K562 (cell line): Measurements from ENCODE around the gene PMM1. TPM values are rescaled to one million over a fixed set of nuclear protein-coding genes. Genes with fewer than 3 reads are reported as not detected.

ENCODE experiments used
- BHLHE40 ChIP-seq: IDR thresholded peaks from 2 replicates; pipeline ENCODE4 v1.6.1; 2011; ENCODE audit warnings: low read length, improper control_type of control experiment
- GTF2E2 ChIP-seq: fragments of 200-800 bp; sonication (Bioruptor generic); IDR thresholded peaks from 2 replicates; pipeline ENCODE4 v1.6.1; 2016; ENCODE audit warnings: missing genetic modification characterization, missing compliant biosample characterization
- KLF6 ChIP-seq: fragments of 250-450 bp; sonication (Bioruptor Pico); IDR thresholded peaks from 2 replicates; pipeline ENCODE4 v1.4.0; 2020; ENCODE audit warnings: mild to moderate bottlenecking, moderate library complexity, borderline replicate concordance
- LCOR ChIP-seq: sonication (generic); formaldehyde crosslinking; IDR thresholded peaks from 2 replicates; pipeline ENCODE4 v1.8.0; 2022; ENCODE audit warnings: mild to moderate bottlenecking, missing genetic modification reagents
- MAFK ChIP-seq: IDR thresholded peaks from 2 replicates; pipeline ENCODE4 v1.6.1; 2011; ENCODE audit warnings: low read length, improper control_type of control experiment
- NFYB ChIP-seq: IDR thresholded peaks from 2 replicates; pipeline ENCODE4 v1.6.1; 2011; ENCODE audit warnings: mild to moderate bottlenecking, moderate library complexity; ENCODE audit not compliant: insufficient read length; ENCODE audit errors: extremely low read depth
- PHTF2 ChIP-seq: fragments of 250-450 bp; sonication (Bioruptor Pico); IDR thresholded peaks from 2 replicates; pipeline ENCODE4 v1.5.0; 2021; ENCODE audit warnings: mild to moderate bottlenecking
- ZNF384 ChIP-seq: IDR thresholded peaks from 2 replicates; pipeline ENCODE4 v1.6.1; 2012; ENCODE audit warnings: low read depth, low read length, improper control_type of control experiment
- ZNF830 ChIP-seq: fragments of 250-450 bp; sonication (Bioruptor Pico); IDR thresholded peaks from 2 replicates; pipeline ENCODE4 v1.5.0; 2021; ENCODE audit warnings: mild to moderate bottlenecking
- polyA plus RNA-seq, 8 experiments: library from polyadenylated mRNA; depleted of rRNA in 4 of 8; stranded (reverse) in 5 of 8; unstranded in 3 of 8; fragments of >200 nt; fragmentation: Nextera tagmentation in 2 of 8; fragmentation: Illumina TruSeq in 1 of 8; extraction: Ambion mirVana in 2 of 8; extraction: Trizol in 1 of 8; gene quantifications; 2 replicates each; pipeline versions ENCODE4 v1.2.1 to v1.2.3, GENCODE V29; 2011 to 2014; ENCODE audit warnings: inconsistent platforms in 1 of 8, missing spikeins in 1 of 8
- total RNA-seq, 7 experiments: library from RNA; depleted of rRNA in 6 of 7; stranded (reverse); fragments of >200 nt in 6 of 7; fragmentation: Illumina TruSeq in 2 of 7; extraction: Trizol in 2 of 7; gene quantifications; 2 replicates each; pipeline versions ENCODE4 v1.2.1 to v1.2.3, GENCODE V29; 2011 to 2021; ENCODE audit warnings: low replicate concordance in 1 of 7
- TF ChIP-seq, protein P1 (sequence below): fragments of 250-450 bp; sonication (Bioruptor Pico); IDR thresholded peaks from 2 replicates; pipeline ENCODE4 v1.8.0; 2021; ENCODE audit warnings: moderate library complexity, mild to moderate bottlenecking, inconsistent platforms
- TF ChIP-seq, protein P2 (sequence below): fragments of 250-450 bp; sonication (Bioruptor Pico); IDR thresholded peaks from 2 replicates; pipeline ENCODE4 v1.5.0; 2021
- TF ChIP-seq, protein P3 (sequence below): sonication (generic); formaldehyde crosslinking; IDR thresholded peaks from 2 replicates; pipeline ENCODE4 v1.8.1; 2023; ENCODE audit warnings: mild to moderate bottlenecking, missing genetic modification reagents

The PMM1 gene
- total and polyA plus RNA-seq, 9 of the 15 experiments (the other 6 are each of a cell fraction or from before 2014, with no cell fraction given) = 10.2 to 31.7 (median 20.3) TPM

DNA sequence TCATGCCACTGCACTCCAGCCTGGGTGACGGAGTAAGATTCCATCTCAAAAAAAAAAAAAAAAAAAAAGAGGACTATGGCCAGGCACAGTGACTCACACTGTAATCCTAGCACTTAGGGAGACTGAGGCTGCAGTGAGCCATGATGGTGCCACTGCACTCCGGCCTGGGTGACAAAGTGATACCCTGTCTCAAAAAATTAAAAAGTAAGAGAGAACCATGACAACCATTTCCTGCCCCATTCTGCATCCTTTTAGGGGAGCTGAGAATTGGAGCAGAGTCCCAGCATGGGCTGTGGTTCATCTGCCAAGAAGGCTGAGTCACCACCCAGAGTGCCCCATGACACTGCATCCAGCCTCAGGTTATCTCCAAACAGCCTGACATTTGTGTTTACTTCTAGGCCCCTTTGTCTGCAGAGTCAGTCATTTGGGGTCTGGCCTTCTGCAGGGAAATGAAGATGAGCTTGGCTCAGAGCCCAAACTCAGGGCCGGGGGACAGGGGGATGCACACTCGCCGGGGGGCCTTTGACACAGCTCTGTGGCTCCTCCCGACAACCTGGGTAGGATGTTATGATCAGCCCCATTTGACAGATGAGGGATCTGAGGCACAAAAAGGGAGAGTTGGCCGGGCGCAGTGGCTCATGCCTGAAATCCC is 24.1 kb downstream of the PMM1 start (continued):
- TF ChIP-seq ZNF830 (CRISPR knock-in tag) (no peak), LCOR (CRISPR knock-in tag) (peak; percentile 75; the same call in 1 of the 2 replicates), NFYB (no peak), PHTF2 (CRISPR knock-in tag) (no peak), GTF2E2 (tag) (no peak), BHLHE40 (no peak), KLF6 (CRISPR knock-in tag) (no peak), MAFK (peak; percentile 82), ZNF384 (peak; percentile 72)
- TF ChIP-seq, protein P1, sequence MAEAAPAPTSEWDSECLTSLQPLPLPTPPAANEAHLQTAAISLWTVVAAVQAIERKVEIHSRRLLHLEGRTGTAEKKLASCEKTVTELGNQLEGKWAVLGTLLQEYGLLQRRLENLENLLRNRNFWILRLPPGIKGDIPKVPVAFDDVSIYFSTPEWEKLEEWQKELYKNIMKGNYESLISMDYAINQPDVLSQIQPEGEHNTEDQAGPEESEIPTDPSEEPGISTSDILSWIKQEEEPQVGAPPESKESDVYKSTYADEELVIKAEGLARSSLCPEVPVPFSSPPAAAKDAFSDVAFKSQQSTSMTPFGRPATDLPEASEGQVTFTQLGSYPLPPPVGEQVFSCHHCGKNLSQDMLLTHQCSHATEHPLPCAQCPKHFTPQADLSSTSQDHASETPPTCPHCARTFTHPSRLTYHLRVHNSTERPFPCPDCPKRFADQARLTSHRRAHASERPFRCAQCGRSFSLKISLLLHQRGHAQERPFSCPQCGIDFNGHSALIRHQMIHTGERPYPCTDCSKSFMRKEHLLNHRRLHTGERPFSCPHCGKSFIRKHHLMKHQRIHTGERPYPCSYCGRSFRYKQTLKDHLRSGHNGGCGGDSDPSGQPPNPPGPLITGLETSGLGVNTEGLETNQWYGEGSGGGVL (CRISPR knock-in tag) = no peak
- TF ChIP-seq, protein P2, sequence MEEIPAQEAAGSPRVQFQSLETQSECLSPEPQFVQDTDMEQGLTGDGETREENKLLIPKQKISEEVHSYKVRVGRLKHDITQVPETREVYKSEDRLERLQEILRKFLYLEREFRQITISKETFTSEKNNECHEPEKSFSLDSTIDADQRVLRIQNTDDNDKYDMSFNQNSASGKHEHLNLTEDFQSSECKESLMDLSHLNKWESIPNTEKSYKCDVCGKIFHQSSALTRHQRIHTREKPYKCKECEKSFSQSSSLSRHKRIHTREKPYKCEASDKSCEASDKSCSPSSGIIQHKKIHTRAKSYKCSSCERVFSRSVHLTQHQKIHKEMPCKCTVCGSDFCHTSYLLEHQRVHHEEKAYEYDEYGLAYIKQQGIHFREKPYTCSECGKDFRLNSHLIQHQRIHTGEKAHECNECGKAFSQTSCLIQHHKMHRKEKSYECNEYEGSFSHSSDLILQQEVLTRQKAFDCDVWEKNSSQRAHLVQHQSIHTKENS (CRISPR knock-in tag) = no peak
- TF ChIP-seq, protein P3, sequence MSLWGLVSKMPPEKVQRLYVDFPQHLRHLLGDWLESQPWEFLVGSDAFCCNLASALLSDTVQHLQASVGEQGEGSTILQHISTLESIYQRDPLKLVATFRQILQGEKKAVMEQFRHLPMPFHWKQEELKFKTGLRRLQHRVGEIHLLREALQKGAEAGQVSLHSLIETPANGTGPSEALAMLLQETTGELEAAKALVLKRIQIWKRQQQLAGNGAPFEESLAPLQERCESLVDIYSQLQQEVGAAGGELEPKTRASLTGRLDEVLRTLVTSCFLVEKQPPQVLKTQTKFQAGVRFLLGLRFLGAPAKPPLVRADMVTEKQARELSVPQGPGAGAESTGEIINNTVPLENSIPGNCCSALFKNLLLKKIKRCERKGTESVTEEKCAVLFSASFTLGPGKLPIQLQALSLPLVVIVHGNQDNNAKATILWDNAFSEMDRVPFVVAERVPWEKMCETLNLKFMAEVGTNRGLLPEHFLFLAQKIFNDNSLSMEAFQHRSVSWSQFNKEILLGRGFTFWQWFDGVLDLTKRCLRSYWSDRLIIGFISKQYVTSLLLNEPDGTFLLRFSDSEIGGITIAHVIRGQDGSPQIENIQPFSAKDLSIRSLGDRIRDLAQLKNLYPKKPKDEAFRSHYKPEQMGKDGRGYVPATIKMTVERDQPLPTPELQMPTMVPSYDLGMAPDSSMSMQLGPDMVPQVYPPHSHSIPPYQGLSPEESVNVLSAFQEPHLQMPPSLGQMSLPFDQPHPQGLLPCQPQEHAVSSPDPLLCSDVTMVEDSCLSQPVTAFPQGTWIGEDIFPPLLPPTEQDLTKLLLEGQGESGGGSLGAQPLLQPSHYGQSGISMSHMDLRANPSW (CRISPR knock-in tag) = no peak
